NK-92 treated with Interleukin-12 subunit alpha and Interleukin-12 subunit beta, amount 100 ng/mL, for 24 hours (cell line): ENCODE results near the gene ARNT2.

Source experiments
- DNase-seq: peaks from one replicate; lab custom pipeline; 2025; lab: John Stamatoyannopoulos, UW

The ARNT2 gene

GRCh38 chr15:80514071-80514780 is 110.0 kb downstream of the ARNT2 start:
- no peak for DNase-seq

- no peak for DNase-seq
These were observed 113.1 kb downstream of the ARNT2 start for GRCh38 chr15:80517290-80517689.

- DNase-seq: no peak
These were observed 114.3 kb downstream of the ARNT2 start for GRCh38 chr15:80518522-80518921.

- DNase-seq: no peak
These were observed 119.6 kb downstream of the ARNT2 start for GRCh38 chr15:80523746-80524145.

- DNase-seq: no peak
These were observed 121.7 kb downstream of the ARNT2 start for GRCh38 chr15:80525853-80526252.

GRCh38 chr15:80526556-80527340 is 122.6 kb downstream of the ARNT2 start:
- DNase-seq: no peak

- no peak for DNase-seq
These were observed 123.2 kb downstream of the ARNT2 start for GRCh38 chr15:80527406-80527805.

- no peak for DNase-seq
These were observed 123.8 kb downstream of the ARNT2 start for GRCh38 chr15:80527961-80528360.

GRCh38 chr15:80530737-80531365 is 126.7 kb downstream of the ARNT2 start:
- no peak for DNase-seq

- DNase-seq: no peak
These were observed 127.2 kb downstream of the ARNT2 start for GRCh38 chr15:80531388-80531787.

GRCh38 chr15:80531796-80532195 is 127.6 kb downstream of the ARNT2 start:
- no peak for DNase-seq

- no peak for DNase-seq
These were observed 129.7 kb downstream of the ARNT2 start for GRCh38 chr15:80533790-80534333.

- DNase-seq: no peak
These were observed 132.0 kb downstream of the ARNT2 start for GRCh38 chr15:80536231-80536630.

GRCh38 chr15:80536716-80537115 is 132.5 kb downstream of the ARNT2 start:
- no peak for DNase-seq

GRCh38 chr15:80545078-80545477 is 140.9 kb downstream of the ARNT2 start:
- no peak for DNase-seq

GRCh38 chr15:80547264-80547663 is 143.1 kb downstream of the ARNT2 start:
- DNase-seq: no peak

- DNase-seq: no peak
These were observed 145.0 kb downstream of the ARNT2 start for GRCh38 chr15:80549191-80549590.

GRCh38 chr15:80549654-80550053 is 145.5 kb downstream of the ARNT2 start:
- no peak for DNase-seq

- DNase-seq: no peak
These were observed 146.2 kb downstream of the ARNT2 start for GRCh38 chr15:80550219-80550907.

- no peak for DNase-seq
These were observed 146.7 kb downstream of the ARNT2 start for GRCh38 chr15:80550908-80551260.

- DNase-seq: no peak
These were observed 147.2 kb downstream of the ARNT2 start for GRCh38 chr15:80551348-80551747.

- DNase-seq: no peak
These were observed 150.4 kb downstream of the ARNT2 start for GRCh38 chr15:80554560-80554959.
